T-helper 22 cell (primary cell): Measurements from ENCODE around the gene CEACAM19.
"Not testable (repeated sequence)": the region's sequence is repeated elsewhere in the genome, so short reads cannot be mapped to it uniquely, and the experiment has no call there.

Experiments used
- DNase-seq: peaks from one replicate; pipeline ENCODE4 v3.0.0-alpha.2; 2020; ENCODE audit warnings: low read depth

Gene CEACAM19

DNA sequence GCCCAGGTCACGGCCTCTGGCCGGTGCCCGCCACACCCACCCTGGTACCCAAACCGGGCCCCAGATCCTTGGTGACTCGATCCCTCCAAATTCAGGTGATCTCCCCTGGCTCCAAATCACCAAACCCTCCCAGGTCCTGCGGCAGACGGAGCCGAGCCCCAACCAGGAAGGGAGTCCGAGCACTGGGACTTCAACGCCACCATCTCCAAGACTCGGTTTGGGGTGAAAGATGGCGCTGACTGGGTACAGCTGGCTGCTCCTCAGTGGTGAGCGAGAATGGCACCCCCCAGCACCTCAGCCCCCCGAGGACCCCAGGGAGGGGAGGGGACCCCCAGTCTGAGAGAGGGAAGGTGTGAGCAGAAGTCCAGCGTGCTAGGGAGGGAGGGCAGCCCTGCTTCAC lies 29.9 kb downstream of the CEACAM19 start:
- no peak for DNase-seq

DNA sequence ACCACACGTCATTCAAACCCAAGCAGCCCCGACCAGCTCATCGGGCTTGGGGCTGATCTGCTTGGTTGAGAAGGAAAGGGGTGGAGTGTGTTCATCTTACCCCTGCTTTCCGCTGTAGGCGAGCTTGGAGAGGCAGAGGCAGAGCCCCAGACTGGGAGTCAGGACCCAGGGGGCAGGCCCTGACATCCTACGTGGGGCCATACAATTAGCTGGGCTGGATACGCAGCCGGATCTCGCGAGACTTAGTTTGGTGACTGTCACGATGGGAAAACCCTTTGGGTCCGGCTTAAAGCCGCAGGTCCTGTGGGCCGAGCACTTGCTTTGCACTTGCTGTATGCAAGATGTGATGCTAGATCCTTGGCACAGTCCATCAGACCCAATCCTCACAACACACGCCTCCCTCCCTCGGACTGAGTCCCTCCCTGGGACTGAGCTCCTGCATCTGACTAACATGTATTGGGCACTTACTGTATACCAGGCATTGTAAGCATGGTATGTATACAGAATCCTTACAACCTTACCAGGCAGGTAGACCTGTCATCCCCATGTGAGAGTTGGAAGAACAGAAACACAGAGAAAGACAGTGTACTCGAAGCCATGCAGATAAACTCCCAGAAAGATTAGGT lies 31.4 kb downstream of the CEACAM19 start:
- no peak for DNase-seq

- DNase-seq: no peak
Observed at GRCh38 chr19:44703336-44704078, 32.2 kb downstream of the CEACAM19 start.

DNA sequence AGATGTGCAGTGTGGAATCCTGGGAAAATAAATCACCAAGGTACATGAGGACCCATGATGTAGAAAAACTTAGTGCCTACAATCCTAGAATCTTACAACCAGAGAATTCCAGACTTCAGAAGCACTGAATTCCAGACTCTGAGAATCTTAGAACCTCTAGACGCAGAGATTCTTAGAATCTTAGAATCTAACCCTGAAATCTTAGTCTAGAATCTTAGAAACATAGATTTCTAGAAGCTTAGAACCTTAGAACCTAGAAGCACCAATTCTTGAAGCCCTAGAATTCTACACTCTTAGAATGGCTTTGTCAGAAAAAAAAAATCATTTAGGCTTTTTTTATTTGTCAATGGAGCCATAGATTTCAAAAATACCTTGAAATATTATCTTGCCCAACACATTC lies 33.7 kb downstream of the CEACAM19 start:
- no peak for DNase-seq

DNA sequence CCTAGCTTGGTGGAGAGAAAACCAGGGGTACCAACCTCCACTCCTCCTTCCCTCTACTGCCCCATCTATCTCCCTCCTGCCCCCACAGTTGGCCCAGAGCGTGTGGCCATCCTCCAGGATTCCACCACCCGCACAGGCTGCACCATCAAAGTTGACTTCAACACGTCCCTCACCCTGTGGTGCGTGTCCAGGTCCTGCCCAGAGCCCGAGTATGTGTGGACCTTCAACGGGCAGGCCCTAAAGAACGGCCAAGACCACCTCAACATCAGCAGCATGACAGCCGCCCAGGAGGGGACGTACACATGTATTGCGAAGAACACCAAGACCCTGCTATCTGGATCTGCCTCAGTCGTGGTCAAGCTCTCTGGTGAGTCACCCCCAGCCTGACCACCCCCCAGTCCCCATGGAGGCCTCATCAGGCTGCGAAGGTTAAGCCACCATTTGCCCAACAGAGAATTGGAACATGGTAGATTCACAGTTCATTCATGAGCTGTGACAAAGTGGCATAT lies 34.3 kb downstream of the CEACAM19 start:
- no peak for DNase-seq

DNA sequence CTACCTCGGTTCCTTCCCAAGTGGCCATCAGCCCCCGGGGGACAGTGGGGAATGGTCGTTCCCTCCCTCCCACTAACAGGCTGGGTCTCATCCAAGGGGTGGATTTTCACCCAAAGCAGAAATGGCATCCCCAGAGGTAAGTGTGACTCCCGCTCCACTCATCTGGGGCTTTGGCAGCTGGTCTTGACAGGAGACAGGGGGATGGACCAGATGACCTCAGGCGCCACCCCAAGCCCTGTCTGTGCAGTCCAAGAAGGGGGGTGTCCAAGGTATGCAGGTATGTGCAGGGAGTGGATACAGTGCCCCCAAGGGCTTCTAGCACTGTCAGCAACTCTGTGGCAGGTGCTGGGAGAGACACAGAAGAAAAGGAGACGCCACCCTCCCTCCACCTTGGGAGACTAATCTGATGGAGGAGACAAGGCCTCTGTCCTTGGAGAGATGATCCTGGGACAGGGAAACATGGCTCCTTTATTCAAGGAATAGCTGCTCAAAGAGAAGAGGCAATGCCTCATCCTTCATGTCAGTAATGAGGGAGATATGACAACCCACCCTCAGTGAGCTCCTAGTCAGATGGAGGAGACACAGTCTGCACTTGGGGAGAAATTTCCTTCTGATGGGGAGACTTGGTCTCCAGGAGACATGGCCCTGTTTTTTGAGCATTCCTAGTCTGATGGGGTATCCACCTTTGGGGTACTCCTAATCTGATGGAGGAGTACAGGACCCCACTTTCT lies 35.4 kb downstream of the CEACAM19 start:
- DNase-seq: no peak

GRCh38 chr19:44707794-44708193 lies 36.5 kb downstream of the CEACAM19 start:
- DNase-seq: no peak

DNA sequence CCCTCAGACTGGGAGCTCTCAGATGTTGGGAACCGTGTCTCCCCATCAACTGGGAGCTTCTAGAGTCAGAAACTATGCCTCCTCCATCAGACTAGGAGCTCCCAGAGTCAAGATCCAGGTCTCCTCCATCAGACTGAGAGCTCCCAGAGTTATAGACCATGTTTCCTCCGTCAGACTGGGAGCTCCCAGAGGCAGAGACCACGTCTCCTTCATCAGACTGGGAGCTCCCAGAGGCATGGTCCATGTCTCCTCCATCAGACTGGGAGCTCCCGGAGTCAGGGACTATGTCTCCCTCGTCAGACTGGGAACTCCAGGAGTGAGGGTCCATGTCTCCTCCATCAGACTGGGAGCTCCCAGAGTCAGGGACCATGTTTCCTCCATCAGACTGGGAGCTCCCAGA lies 37.7 kb downstream of the CEACAM19 start:
- no peak for DNase-seq

DNA sequence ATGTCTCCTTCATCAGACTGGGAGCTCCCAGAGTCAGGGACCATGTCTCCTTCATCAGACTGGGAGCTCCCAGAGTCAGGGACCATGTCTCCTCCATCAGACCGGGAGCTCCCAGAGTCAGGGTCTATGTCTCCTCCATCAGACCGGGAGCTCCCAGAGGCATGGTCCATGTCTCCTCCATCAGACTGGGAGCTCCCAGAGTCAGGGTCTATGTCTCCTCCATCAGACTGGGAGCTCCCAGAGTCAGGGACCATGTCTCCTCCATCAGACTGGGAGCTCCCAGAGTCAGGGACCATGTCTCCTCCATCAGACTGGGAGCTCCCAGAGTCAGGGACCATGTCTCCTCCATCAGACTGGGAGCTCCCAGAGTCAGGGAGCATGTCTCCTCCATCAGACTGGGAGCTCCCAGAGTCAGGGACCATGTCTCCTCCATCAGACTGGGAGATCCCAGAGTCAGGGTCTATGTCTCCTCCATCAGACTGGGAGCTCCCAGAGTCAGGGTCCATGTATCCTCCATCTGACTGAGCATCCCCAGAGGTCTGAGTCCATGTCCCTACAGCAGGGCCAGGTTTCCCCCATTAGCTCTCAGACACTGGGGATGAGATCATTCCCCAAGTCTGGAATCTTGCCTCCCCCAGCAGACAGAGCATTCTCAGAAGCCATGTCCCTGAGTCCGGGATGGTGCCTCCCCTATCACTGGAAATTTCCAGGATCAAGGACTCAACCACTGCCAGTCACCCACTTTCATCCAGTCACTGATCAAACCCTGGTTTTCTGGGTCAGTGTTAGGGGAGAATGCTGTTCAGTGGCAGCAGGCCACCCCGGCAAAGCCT lies 38.4 kb downstream of the CEACAM19 start:
- DNase-seq: not testable (repeated sequence)

DNA sequence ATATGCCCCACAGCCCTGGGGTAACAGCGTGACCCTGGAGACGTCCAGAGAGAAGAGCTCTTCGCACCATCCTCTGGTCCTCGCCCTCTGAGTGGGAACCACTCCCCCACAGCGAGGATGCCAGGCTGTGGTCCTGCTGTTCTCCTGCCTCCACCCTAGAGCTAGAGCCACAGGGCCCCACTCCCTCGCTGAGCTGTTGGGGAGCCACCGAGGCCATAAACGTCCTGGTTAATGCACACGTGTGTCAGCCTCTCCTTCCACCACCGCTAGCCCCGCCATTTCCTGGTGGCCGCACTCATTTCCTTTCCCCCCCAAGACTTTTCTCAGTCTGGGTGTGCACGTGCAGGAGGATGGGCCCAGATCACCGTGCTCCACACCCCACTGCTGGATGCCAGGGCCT lies 39.2 kb downstream of the CEACAM19 start:
- DNase-seq: no peak

- DNase-seq: no peak
Observed at GRCh38 chr19:44712864-44713515, 41.7 kb downstream of the CEACAM19 start.

DNA sequence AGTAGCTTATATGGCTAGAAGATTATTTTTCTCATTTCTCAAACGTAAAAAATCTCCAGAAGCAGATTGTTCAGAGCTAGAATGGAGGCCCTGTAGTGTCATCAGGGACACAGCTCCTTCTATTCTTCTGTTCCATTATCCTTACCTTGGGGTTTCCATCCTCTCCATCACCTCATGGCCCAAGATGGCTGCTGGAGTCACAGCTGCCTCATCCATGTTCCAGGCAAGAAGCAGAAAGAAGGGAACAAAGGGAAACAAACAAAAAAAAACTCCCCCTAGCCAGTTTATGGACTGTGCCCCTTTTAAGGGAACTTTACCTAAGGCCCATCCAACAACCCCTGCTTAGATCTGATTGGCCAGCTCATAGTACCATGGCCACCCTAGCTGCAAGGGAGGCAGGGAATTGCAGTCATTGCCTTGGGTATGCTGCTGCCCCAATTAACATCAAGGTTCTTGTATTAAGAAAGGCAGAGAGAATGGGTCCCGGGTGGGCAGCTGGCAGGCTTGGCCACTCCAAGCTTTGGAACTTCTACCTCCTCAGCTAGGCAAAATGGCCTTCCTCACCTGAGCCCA lies 43.4 kb downstream of the CEACAM19 start:
- DNase-seq: no peak

DNA sequence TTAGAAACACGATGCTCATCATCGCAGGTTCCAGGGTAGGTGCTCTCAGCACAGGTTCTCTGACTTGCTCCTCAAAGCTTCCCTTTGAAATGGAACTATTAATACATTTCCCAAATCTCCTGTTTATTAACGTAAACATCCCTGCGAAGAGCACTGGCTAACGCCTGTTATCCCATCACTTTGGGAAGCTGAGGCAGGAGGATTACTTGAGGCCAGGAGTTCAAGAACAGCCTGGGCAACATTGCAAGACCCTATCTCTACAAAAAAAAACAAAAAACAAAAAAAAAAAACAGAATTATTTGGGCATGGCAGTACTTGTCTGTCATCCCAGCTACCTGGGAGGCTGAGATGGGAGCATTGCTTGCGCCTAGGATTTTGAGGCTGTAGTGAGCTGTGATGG lies 46.3 kb downstream of the CEACAM19 start:
- no peak for DNase-seq

DNA sequence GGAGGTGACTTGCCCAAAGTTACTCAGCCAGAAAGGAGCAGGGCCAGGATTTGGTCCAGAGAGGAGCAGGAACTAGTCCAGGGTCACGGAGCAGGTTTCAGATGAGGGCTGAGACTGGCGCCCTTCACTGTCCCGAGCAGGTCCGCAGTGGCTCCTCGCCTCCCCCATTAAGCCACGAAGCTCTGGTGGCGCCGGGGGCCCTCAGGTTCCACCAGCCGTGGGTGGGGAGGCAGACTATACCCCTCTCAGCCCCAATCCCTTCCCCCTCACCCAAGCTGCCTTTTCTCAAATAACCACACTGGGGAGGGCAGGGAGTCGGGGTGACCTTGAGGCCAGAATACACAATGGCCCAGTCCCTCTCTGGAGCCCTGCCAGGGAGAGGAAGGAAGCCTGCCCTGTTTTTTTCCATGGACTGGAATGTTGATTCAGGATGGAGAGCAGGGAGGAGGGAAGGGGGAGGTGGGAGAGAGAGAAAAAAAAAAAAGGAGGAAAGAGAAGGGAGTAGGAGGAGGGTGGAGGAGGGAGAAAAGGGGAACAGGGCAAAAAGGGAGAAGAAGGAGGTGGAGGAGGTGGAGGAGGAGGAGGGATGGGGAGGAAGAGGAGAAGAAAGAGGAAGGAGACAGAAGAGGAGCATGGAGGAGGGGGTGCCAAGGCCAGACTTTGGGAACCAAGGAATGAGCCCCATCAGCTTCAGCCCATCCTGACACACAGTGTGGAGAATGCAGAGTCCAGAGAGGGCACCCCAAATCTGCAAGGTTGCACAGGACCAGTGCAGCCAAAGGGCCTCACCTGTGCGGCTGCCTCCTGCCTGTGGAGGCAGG lies 47.4 kb downstream of the CEACAM19 start:
- no peak for DNase-seq

DNA sequence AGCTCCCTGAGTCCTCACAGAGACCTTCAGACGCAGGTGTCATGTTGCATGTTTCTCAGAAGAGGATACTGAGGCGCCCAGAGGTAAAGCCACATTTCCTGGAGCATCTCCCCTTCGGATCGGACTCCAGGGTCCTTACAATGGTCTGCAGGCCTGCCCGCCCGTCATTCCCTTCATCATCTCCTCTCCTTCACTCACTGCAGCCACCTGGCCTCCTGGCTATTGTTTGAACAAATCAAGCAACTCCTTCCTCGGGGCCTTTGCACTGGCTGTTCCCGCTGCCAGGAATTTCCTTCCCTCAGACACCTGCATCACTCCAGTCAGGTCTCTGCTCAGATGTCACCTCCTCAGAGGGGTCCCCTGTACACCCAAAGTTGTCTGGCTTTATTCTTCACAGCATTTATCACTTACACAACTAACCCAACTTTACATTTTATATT lies 48.0 kb downstream of the CEACAM19 start:
- no peak for DNase-seq

GRCh38 chr19:44720396-44720795 lies 49.1 kb downstream of the CEACAM19 start:
- DNase-seq: not testable (repeated sequence)

- DNase-seq: no peak
Observed at GRCh38 chr19:44720945-44721344, 49.7 kb downstream of the CEACAM19 start.

DNA sequence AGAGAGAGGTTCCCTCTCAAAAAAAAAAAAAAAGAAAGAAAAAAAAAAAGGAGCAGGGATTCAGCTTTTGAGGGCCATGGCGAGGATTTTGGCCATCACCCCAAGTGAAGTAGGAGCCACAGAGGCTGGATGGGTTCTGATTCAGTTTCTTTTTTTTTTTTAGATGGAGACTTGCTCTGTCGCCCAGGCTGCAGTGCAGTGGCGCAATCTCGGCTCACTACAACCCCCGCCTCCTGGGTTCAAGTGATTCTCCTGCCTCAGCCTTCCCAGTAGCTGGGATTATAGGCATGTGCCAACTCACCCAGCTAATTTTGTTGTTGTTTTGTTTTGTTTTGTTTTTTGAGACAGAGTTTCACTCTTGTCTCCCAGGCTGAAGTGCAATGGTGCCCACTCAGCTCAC lies 50.1 kb downstream of the CEACAM19 start:
- DNase-seq: not testable (repeated sequence)

DNA sequence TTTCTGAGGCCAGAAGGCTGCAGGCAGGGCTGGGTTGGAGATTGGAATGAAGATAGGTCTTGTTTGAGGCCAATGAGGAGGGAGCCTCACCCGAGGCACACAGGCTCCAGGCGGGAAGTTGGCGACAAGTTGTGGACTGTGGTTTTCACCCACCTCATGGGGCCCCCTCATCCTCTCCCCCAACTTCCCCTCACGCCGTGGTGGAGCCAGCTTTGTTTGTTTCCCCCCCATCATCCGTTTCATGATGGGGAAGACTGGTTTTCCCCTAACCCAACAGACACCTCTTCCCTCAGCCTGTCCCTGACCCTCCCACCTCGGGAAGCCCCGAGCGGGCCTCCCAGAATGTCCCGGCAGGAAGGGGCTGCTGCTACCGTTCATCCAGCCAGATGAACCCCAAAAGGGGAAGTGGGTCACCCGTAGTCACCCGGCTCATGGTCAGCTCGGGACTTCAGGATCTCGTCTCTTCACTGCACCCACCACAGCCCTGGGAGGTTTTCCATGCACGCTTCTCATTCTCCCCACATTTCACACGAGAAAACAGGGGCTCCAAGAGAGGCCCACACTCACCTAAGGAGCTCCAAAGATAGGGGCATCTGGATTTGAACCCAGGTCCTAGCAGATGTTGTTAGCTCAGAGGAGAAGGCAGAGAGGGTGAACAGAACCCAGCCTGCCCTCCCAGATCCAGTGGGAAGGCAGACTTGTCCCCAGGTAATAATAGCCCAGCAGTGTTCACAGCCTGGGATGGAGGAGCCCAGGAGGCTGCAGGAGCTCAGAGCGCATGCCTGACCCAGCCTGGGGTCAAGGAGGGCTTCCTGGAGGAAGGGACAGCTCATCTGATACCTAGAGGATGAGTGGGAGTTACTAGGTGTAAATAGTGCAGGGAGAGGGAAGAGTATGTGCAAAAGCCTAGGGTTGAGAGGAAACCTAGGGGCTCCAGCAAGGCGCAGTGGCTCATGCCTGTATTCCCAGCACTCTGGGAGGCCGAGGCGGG lies 51.1 kb downstream of the CEACAM19 start:
- no peak for DNase-seq
